Measurements from ENCODE around the gene MAMDC2. TPM values are rescaled to one million over a fixed set of nuclear protein-coding genes. Genes with fewer than 3 reads are reported as not detected.

The MAMDC2 gene
- total RNA-seq, 2 donors from 2014 or later: not detected

- Mint-ChIP-seq H3K4me1 (ENCODE audit: low read depth in 2 of 2) (no peaks in the 10 kb centered on the region), H3K4me3 (no peak overlapping the region), H3K9me3 (no peaks in the 10 kb centered on the region), H3K27ac (no peak overlapping the region), H3K27me3 (peaks cover 11 to 15% of the 10 kb centered on the region in 2 donors), H3K36me3 (no peaks in the 10 kb centered on the region)
- DNase-seq (ENCODE audit: low spot score) (no peak), ATAC-seq (no peak)
These were observed 103.5 kb downstream of the MAMDC2 start for GRCh38 chr9:70147196-70147595.

- no peak for DNase-seq (ENCODE audit: low spot score)
- Mint-ChIP-seq H3K36me3 (no peaks in the 10 kb centered on the region), H3K4me3 (no peak overlapping the region), H3K27ac (no peak overlapping the region), H3K9me3 (no peaks in the 10 kb centered on the region), H3K4me1 (ENCODE audit: low read depth in 2 of 2) (no peaks in the 10 kb centered on the region), H3K27me3 (peaks cover 11 to 15% of the 10 kb centered on the region in 2 donors)
- ATAC-seq: no peak
These were observed 104.0 kb downstream of the MAMDC2 start for GRCh38 chr9:70147651-70148050.

GRCh38 chr9:70152350-70152749, 108.7 kb downstream of the MAMDC2 start:
- H3K4me3 Mint-ChIP-seq: no peak overlapping the region
- DNase-seq (ENCODE audit: low spot score) (no peak), ATAC-seq (no peak)
- H3K27me3 Mint-ChIP-seq: peaks cover 19 to 34% of the 10 kb centered on the region in 2 donors
- no peaks in the 10 kb centered on the region for H3K36me3 Mint-ChIP-seq
- H3K4me1 Mint-ChIP-seq (ENCODE audit: low read depth in 2 of 2): no peaks in the 10 kb centered on the region
- H3K27ac Mint-ChIP-seq: no peak overlapping the region
- H3K9me3 Mint-ChIP-seq: no peaks in the 10 kb centered on the region

GRCh38 chr9:70156729-70157128, 113.1 kb downstream of the MAMDC2 start:
- Mint-ChIP-seq H3K27me3 (peaks cover 14 to 24% of the 10 kb centered on the region in 2 donors), H3K4me1 (ENCODE audit: low read depth in 2 of 2) (no peaks in the 10 kb centered on the region), H3K36me3 (no peaks in the 10 kb centered on the region), H3K4me3 (no peak overlapping the region), H3K27ac (no peak overlapping the region), H3K9me3 (no peaks in the 10 kb centered on the region)
- DNase-seq (ENCODE audit: low spot score) (no peak), ATAC-seq (no peak)

GRCh38 chr9:70159630-70160029, 116.0 kb downstream of the MAMDC2 start:
- no peaks in the 10 kb centered on the region for H3K36me3 Mint-ChIP-seq
- H3K9me3 Mint-ChIP-seq: no peaks in the 10 kb centered on the region
- no peaks in the 10 kb centered on the region for H3K4me1 Mint-ChIP-seq (ENCODE audit: low read depth in 2 of 2)
- H3K4me3 Mint-ChIP-seq: no peak overlapping the region
- no peak overlapping the region for H3K27ac Mint-ChIP-seq
- peaks cover 14 to 24% of the 10 kb centered on the region in 2 donors for H3K27me3 Mint-ChIP-seq
- DNase-seq (ENCODE audit: low spot score) (no peak), ATAC-seq (no peak)

- Mint-ChIP-seq H3K36me3 (no peaks in the 10 kb centered on the region), H3K27ac (no peak overlapping the region), H3K4me1 (ENCODE audit: low read depth in 2 of 2) (no peaks in the 10 kb centered on the region), H3K9me3 (no peaks in the 10 kb centered on the region), H3K4me3 (no peak overlapping the region), H3K27me3 (peaks cover 5 to 11% of the 10 kb centered on the region in 2 donors)
- ATAC-seq (no peak), DNase-seq (ENCODE audit: low spot score) (no peak)
These were observed 117.3 kb downstream of the MAMDC2 start for GRCh38 chr9:70160686-70161600.

- Mint-ChIP-seq H3K27ac (no peak overlapping the region), H3K27me3 (no peaks in the 10 kb centered on the region), H3K36me3 (no peaks in the 10 kb centered on the region), H3K9me3 (no peaks in the 10 kb centered on the region), H3K4me1 (ENCODE audit: low read depth in 2 of 2) (no peaks in the 10 kb centered on the region), H3K4me3 (no peak overlapping the region)
- DNase-seq (ENCODE audit: low spot score): no peak
- ATAC-seq: no peak
These were observed 121.5 kb downstream of the MAMDC2 start for GRCh38 chr9:70165006-70165602.

GRCh38 chr9:70168521-70168920, 124.9 kb downstream of the MAMDC2 start:
- Mint-ChIP-seq H3K36me3 (no peaks in the 10 kb centered on the region), H3K27me3 (no peaks in the 10 kb centered on the region), H3K4me1 (ENCODE audit: low read depth in 2 of 2) (no peaks in the 10 kb centered on the region), H3K9me3 (no peaks in the 10 kb centered on the region), H3K27ac (no peak overlapping the region), H3K4me3 (no peak overlapping the region)
- ATAC-seq (no peak), DNase-seq (ENCODE audit: low spot score) (no peak)

- Mint-ChIP-seq H3K27ac (no peak overlapping the region), H3K9me3 (no peaks in the 10 kb centered on the region), H3K36me3 (no peaks in the 10 kb centered on the region), H3K4me3 (no peak overlapping the region), H3K4me1 (ENCODE audit: low read depth in 2 of 2) (no peaks in the 10 kb centered on the region), H3K27me3 (no peaks in the 10 kb centered on the region)
- no peak for DNase-seq (ENCODE audit: low spot score)
- no peak for ATAC-seq
These were observed 125.6 kb downstream of the MAMDC2 start for GRCh38 chr9:70169222-70169621.

GRCh38 chr9:70170151-70170790, 126.6 kb downstream of the MAMDC2 start:
- DNase-seq (ENCODE audit: low spot score) (no peak), ATAC-seq (no peak)
- no peaks in the 10 kb centered on the region for H3K4me1 Mint-ChIP-seq (ENCODE audit: low read depth in 2 of 2)
- peaks cover 0 to 4% of the 10 kb centered on the region in 2 donors for H3K27me3 Mint-ChIP-seq
- H3K36me3 Mint-ChIP-seq: no peaks in the 10 kb centered on the region
- no peak overlapping the region for H3K4me3 Mint-ChIP-seq
- no peak overlapping the region for H3K27ac Mint-ChIP-seq
- H3K9me3 Mint-ChIP-seq: no peaks in the 10 kb centered on the region

- no peak overlapping the region for H3K27ac Mint-ChIP-seq
These were observed 128.9 kb downstream of the MAMDC2 start for GRCh38 chr9:70172532-70172931.

GRCh38 chr9:70177121-70177520, 133.5 kb downstream of the MAMDC2 start:
- Mint-ChIP-seq H3K4me3 (no peak overlapping the region), H3K27ac (no peak overlapping the region), H3K36me3 (no peaks in the 10 kb centered on the region), H3K4me1 (ENCODE audit: low read depth in 2 of 2) (no peaks in the 10 kb centered on the region), H3K27me3 (peaks cover 0 to 4% of the 10 kb centered on the region in 2 donors), H3K9me3 (peaks cover 7% of the 10 kb centered on the region)
- DNase-seq (ENCODE audit: low spot score) (no peak), ATAC-seq (no peak)

More at GRCh38 chr9:70172532-70172931, 128.9 kb downstream of the MAMDC2 start:
- Mint-ChIP-seq H3K4me3 (no peak overlapping the region), H3K4me1 (ENCODE audit: low read depth in 2 of 2) (no peaks in the 10 kb centered on the region), H3K9me3 (no peaks in the 10 kb centered on the region), H3K27me3 (peaks cover 0 to 4% of the 10 kb centered on the region in 2 donors), H3K36me3 (no peaks in the 10 kb centered on the region)
- no peak for ATAC-seq
- DNase-seq (ENCODE audit: low spot score): no peak

GRCh38 chr9:70192707-70193106, 149.1 kb downstream of the MAMDC2 start:
- H3K27ac Mint-ChIP-seq: no peak overlapping the region
- H3K4me3 Mint-ChIP-seq: no peak overlapping the region
- ATAC-seq: no peak
- peaks cover 2% of the 10 kb centered on the region for H3K9me3 Mint-ChIP-seq
- peaks cover 5% of the 10 kb centered on the region for H3K36me3 Mint-ChIP-seq
- no peaks in the 10 kb centered on the region for H3K4me1 Mint-ChIP-seq (ENCODE audit: low read depth in 2 of 2)
- no peak for DNase-seq (ENCODE audit: low spot score)
- H3K27me3 Mint-ChIP-seq: peaks cover 5 to 17% of the 10 kb centered on the region in 2 donors

- Mint-ChIP-seq H3K27me3 (peaks cover 3 to 6% of the 10 kb centered on the region in 2 donors), H3K36me3 (no peaks in the 10 kb centered on the region), H3K27ac (no peak overlapping the region), H3K4me3 (no peak overlapping the region), H3K4me1 (ENCODE audit: low read depth in 2 of 2) (no peaks in the 10 kb centered on the region), H3K9me3 (peaks cover 2% of the 10 kb centered on the region)
- ATAC-seq (no peak), DNase-seq (ENCODE audit: low spot score) (no peak)
These were observed 151.8 kb downstream of the MAMDC2 start for GRCh38 chr9:70195456-70195855.
